HUES6 (cell line): ENCODE results near the gene SLC35G2.
A peak's percentile ranks its signal among the peaks of the same experiment; 100 is the strongest.
"Not testable (repeated sequence)": the region's sequence is repeated elsewhere in the genome, so short reads cannot be mapped to it uniquely, and the experiment has no call there.

Experiments used
- H3K27ac ChIP-seq: 2 replicates; pipeline ENCODE4 v1.7.0; 2013; ENCODE audit warnings: low read depth, mild to moderate bottlenecking, low read length, inconsistent platforms
- H3K27me3 ChIP-seq: 2 replicates; pipeline ENCODE4 v1.6.1; 2013; ENCODE audit warnings: low read length; ENCODE audit not compliant: control insufficient read depth, insufficient read depth
- H3K36me3 ChIP-seq: 2 replicates; pipeline ENCODE4 v1.6.1; 2013; ENCODE audit warnings: low read length; ENCODE audit not compliant: control insufficient read depth, insufficient read depth
- H3K4me1 ChIP-seq: 2 replicates; pipeline ENCODE4 v1.6.1; 2013; ENCODE audit warnings: low read length; ENCODE audit not compliant: control insufficient read depth, insufficient read depth
- H3K4me3 ChIP-seq: 2 replicates; pipeline ENCODE4 v1.5.1; 2013; ENCODE audit warnings: low read depth, low read length
- H3K9ac ChIP-seq: one replicate; pipeline ENCODE4 v1.6.1; 2013; ENCODE audit warnings: mild to moderate bottlenecking, low read length
- H3K9me3 ChIP-seq: 2 replicates; pipeline ENCODE4 v1.6.1; 2013; ENCODE audit warnings: low read depth, low read length; ENCODE audit not compliant: control insufficient read depth, insufficient read depth

Gene SLC35G2

DNA sequence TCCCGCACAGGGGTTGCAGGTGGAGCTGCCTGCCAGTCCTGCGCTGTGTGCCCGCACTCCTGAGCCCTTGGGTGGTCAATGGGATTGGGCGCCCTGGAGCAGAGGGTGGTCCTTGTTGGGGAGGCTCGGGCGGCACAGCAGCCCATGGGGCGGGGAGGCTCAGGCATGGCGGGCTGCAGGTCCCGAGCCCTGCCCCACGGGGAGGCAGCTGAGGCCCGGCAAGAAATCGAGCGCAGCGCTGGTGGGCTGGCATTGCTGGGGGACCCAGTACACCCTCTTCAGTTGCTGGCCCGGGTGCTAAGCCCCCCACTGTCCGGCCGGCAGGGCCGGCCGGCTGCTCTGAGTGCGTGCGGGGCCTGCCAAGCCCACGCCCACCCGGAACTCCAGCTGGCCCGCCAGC is 71.0 kb downstream of the SLC35G2 start:
- peaks cover 10% of the 10 kb centered on the region; the same call in 1 of the 2 replicates for H3K9me3 ChIP-seq
- no peak overlapping the region for H3K27ac ChIP-seq
- H3K27me3 ChIP-seq, result no peaks in the 10 kb centered on the region
- no peak overlapping the region for H3K9ac ChIP-seq
- H3K4me3 ChIP-seq, result no peak overlapping the region
- H3K4me1 ChIP-seq, result peaks cover 9% of the 10 kb centered on the region
- 0 out of 2 replicates have a peak, but pooled peaks cover 3% of the 10 kb centered on the region for H3K36me3 ChIP-seq

DNA sequence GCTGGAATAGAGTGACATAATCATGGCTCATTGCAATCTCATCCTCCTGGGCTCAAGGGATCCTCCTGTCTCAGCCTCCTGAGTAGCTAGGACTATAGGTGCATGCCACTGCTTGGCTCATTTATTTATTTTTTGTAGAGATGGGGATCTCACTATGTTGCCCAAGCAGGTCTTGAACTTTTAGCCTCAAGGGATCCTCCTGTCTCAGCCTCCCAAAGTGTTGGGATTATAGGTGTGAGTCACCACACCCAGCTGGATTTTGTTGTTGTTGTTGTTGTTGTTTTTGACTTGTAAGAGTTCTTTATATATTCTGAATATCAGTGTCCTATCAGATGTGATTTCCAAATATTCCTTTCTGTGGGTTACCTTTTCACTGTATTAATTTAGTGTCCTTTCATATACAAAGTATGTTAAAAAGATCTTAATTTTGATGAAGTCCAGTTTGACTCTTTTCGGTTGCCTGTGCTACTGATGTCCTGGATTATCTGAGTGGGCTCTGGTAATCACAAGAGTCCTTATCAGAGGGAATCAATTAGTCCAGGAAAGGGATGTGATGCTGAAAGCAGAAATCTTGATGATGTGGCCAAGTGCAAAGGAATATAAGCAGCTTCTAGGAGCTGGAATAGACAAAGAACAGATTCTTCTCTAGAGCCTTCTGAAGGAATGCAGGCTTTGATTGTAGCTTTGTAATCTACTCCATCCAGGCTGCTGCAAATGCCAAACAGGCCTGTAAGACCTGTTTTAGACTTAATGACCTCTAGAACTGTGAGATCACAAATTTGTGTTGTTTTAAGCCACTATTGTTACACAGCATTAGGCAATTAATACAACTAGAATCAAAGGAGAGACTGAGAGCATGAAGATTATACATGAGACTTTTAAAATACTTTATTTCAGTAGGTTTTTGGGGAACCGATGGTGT is 73.3 kb downstream of the SLC35G2 start:
- H3K27ac ChIP-seq, result no peak overlapping the region
- H3K36me3 ChIP-seq, result 0 out of 2 replicates have a peak, but pooled peaks cover 3% of the 10 kb centered on the region
- no peak overlapping the region for H3K4me3 ChIP-seq
- H3K9ac ChIP-seq, result no peak overlapping the region
- H3K9me3 ChIP-seq, result peaks cover 10% of the 10 kb centered on the region; the same call in 1 of the 2 replicates
- peaks cover 11% of the 10 kb centered on the region for H3K4me1 ChIP-seq
- H3K27me3 ChIP-seq, result no peaks in the 10 kb centered on the region

DNA sequence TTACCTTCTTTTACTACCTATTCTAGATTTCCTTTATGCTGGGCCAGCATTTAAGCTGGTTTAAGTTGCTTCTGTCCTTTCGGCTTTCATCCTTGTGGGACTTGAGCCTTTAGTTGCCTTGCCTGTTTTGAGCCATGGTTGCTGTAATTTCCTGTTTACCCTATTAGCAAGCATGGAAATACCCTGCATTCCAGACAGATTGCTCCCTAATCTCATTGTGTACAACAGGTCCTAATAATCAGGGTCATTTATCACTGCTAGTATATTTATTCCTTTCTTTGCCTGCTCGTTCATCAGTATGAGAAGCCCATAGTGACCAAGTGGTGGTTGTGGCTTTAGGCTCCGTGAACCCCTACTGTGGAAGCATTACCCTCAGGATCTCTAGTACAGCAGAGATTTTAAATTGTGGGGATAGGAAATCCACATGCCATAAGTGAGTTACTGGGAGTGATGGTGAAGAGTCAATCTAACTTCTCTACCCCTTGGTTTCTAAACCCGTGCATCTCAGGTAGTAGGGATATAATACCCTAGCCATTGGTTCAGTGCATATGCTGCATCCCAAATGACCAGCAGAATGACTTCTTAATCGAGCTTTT is 75.0 kb downstream of the SLC35G2 start:
- H3K4me3 ChIP-seq, result no peak overlapping the region

DNA sequence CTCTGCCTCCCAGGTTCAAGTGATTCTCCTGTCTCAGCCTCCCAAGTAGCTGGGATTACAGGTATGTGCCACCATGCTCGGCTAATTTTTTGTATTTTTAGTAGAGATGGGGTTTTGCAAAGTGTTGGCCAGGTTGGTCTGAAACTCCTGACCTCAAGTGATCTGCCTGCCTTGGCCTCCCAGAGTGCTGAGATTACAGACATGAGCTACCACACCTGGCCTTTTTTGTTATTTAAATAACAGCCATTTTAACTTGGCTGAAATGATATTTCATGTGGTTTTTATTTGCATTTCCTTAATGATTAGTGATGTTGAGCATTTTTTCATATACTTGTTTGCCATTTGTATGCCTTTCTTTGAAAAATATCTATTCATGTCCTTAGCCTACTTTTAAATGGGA is 78.2 kb downstream of the SLC35G2 start:
- H3K4me3 ChIP-seq, H3K9me3 ChIP-seq, H3K27me3 ChIP-seq, H3K27ac ChIP-seq, H3K36me3 ChIP-seq, H3K9ac ChIP-seq: not testable (repeated sequence)
- peaks cover 30% of the 10 kb centered on the region for H3K4me1 ChIP-seq

More for the DNA sequence above, 75.0 kb downstream of the SLC35G2 start:
- no peak overlapping the region for H3K27ac ChIP-seq
- H3K4me1 ChIP-seq, result peaks cover 22% of the 10 kb centered on the region
- H3K9ac ChIP-seq, result no peak overlapping the region
- no peaks in the 10 kb centered on the region for H3K27me3 ChIP-seq
- peaks cover 10% of the 10 kb centered on the region; the same call in 1 of the 2 replicates for H3K9me3 ChIP-seq
- 0 out of 2 replicates have a peak, but pooled peaks cover 3% of the 10 kb centered on the region for H3K36me3 ChIP-seq

DNA sequence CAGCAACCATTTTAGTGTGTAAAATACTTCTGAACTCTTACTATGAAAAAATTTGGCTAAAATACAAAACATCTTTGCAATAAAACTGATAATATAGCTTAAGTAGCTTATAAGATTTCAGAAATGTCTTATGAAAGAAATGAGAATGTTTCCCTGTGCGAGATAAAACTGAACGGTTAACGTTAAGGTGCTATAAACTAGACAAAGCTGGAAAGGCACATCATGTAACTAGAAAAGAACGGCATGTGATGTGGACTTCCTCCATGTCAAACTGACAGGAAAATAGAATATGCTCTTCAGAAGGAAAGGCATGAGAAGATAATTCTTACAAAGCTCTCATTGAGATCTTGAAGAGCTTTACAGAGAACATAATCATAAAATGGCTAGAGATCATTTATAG is 79.6 kb downstream of the SLC35G2 start:
- H3K27ac ChIP-seq, result no peak overlapping the region
- H3K4me1 ChIP-seq, result peaks cover 36% of the 10 kb centered on the region
- H3K9ac ChIP-seq, result no peak overlapping the region
- peaks cover 7% of the 10 kb centered on the region; the same call in 1 of the 2 replicates for H3K9me3 ChIP-seq
- no peaks in the 10 kb centered on the region for H3K27me3 ChIP-seq
- no peaks in the 10 kb centered on the region for H3K36me3 ChIP-seq
- H3K4me3 ChIP-seq, result no peak overlapping the region

DNA sequence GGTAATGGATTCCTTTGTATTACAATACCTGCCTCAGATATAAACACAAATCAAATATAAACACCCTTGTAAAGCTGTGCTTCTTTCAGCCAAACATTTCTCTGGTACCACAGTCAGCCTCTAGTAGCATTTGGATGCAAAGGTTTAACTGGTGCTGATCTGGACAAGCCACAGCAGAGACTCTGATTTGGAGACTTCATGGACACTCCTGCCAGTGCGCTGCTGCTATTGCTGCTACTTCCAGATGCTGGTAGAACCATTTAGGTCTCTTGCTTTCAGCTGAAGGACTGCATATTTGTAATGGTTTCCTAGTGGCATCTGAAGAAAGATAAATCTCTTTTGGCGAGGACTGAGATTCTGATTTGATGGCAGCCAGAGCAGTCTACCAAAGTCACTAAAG is 80.0 kb downstream of the SLC35G2 start:
- Histone ChIP-seq H3K4me3 (no peak overlapping the region), H3K9me3 (peaks cover 10% of the 10 kb centered on the region; the same call in 1 of the 2 replicates), H3K27me3 (no peaks in the 10 kb centered on the region), H3K27ac (no peak overlapping the region), H3K4me1 (peaks cover 32% of the 10 kb centered on the region), H3K36me3 (no peaks in the 10 kb centered on the region), H3K9ac (no peak overlapping the region)

DNA sequence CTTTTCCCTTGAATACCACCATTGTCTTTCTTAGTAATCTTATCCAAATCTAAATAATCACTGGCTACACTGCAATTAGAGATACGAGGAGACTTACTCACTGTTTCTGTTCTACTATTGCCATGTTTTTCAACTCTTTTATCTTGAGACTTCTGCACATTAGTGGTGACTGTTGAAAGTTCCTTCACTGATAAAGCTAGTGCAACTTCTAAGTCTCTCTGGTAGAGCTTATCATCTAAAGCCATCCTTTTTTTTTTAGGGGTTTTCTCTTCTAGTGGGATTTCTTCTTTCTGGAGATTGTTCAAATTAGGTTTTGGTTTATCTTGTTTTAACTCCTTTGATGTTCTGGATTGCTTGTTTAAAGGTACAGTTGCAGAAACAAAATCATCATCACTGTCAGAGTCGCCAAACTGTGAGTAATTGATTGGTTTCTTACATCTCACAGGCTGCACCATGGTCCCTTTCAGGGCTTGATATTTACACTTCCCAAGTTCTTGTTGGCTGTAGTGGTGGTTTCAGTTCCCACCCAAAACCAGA is 80.8 kb downstream of the SLC35G2 start:
- H3K27ac ChIP-seq, result no peak overlapping the region

DNA sequence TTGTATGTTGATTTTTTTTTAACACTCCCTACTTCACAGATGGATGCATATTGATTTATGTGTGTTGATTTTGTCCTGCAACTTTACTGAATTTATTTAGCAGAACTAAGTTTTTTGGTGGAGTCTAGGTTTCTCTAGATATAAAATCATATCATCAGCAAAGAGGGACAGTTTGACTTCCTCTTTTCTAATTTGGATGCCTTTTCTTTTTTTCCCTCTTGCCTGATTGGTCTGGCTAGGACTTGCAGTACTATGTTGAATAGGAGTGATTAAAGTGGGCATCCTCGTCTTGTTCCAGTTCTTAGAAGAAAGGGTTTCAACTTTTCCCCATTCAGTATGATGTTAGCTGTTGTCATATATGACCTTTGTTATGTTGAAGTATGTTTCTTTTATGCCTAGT is 81.8 kb downstream of the SLC35G2 start:
- H3K27me3 ChIP-seq, H3K4me3 ChIP-seq, H3K36me3 ChIP-seq, H3K27ac ChIP-seq, H3K9ac ChIP-seq: not testable (repeated sequence)
- Histone ChIP-seq H3K9me3 (peaks cover 10% of the 10 kb centered on the region; the same call in 1 of the 2 replicates), H3K4me1 (peaks cover 29% of the 10 kb centered on the region; the same call in 1 of the 2 replicates)

More for the DNA sequence above, 80.8 kb downstream of the SLC35G2 start:
- no peaks in the 10 kb centered on the region for H3K36me3 ChIP-seq
- H3K9me3 ChIP-seq, result peaks cover 10% of the 10 kb centered on the region; the same call in 1 of the 2 replicates
- no peak overlapping the region for H3K4me3 ChIP-seq
- H3K27me3 ChIP-seq, result no peaks in the 10 kb centered on the region
- H3K4me1 ChIP-seq, result peaks cover 29% of the 10 kb centered on the region; the same call in 1 of the 2 replicates
- H3K9ac ChIP-seq, result no peak overlapping the region

DNA sequence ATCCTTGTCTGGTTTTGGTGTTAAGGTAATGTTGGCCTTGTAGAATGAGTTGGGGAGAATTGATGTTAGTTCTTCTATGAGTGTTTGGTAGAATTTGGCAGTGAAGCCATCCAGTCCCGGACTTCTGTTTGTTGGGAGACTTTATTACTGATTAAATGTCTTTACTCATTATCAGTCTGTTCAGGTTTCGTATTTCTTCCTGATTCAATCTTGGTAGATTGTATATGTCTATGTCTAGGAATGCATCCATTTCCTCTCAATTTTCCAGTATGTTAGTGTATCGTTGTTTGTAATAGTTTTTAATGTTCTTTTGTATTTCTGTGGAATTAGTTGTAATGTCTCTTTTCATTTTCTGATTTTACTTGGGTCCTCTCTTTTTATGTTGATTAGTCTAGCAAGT is 82.5 kb downstream of the SLC35G2 start:
- Histone ChIP-seq H3K27ac (peak overlapping the region; percentile 57; the same call in 1 of the 2 replicates), H3K9me3 (peaks cover 10% of the 10 kb centered on the region; the same call in 1 of the 2 replicates)

DNA sequence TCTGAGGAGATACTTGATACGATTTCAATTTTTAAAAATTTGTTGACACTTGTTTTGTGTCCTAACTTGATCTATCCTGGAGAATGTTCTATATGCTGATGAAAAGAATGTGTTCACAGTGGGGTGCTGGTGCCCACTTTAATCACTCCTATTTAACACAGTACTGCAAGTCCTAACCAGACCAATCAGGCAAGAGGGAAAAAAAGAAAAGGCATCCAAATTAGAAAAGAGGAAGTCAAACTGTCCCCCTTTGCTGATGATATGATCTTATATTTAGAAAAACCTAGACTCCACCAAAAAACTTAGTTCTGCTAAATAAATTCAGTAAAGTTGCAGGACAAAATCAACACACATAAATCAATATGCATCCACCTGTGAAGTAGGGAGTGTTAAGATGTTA is 83.6 kb downstream of the SLC35G2 start:
- Histone ChIP-seq H3K9me3 (peaks cover 10% of the 10 kb centered on the region; the same call in 1 of the 2 replicates), H3K4me1 (peaks cover 35% of the 10 kb centered on the region)
- not testable (repeated sequence) for H3K27me3 ChIP-seq, H3K9ac ChIP-seq, H3K27ac ChIP-seq, H3K4me3 ChIP-seq, H3K36me3 ChIP-seq

More for the DNA sequence above, 82.5 kb downstream of the SLC35G2 start:
- H3K27me3 ChIP-seq, result no peaks in the 10 kb centered on the region
- no peaks in the 10 kb centered on the region for H3K36me3 ChIP-seq
- H3K4me3 ChIP-seq, result no peak overlapping the region
- no peak overlapping the region for H3K9ac ChIP-seq
- H3K4me1 ChIP-seq, result peaks cover 30% of the 10 kb centered on the region
